Osteoblast (primary cell): ENCODE measurements around the gene VAV2. TPM values are rescaled to one million over a fixed set of nuclear protein-coding genes. Genes with fewer than 3 reads are reported as not detected.
A peak's percentile ranks its signal among the peaks of the same experiment; 100 is the strongest.

Experiments used
- DNase-seq: peaks from one replicate; pipeline ENCODE4 v3.0.0; 2011; ENCODE audit warnings: low spot score, mixed read lengths; ENCODE audit not compliant: insufficient read length; ENCODE audit errors: missing footprints
- H2AFZ ChIP-seq: 2 replicates; pipeline ENCODE4 v1.6.0; 2011; ENCODE audit warnings: mild to moderate bottlenecking, low read length
- H3K27ac ChIP-seq: 2 replicates; pipeline ENCODE4 v1.5.1; 2011; ENCODE audit warnings: mild to moderate bottlenecking, low read depth, low read length, moderate library complexity
- H3K27me3 ChIP-seq: 2 replicates; pipeline ENCODE4 v1.6.0; 2012; ENCODE audit warnings: mild to moderate bottlenecking, control low read depth, inconsistent platforms, low read length, moderate library complexity; ENCODE audit not compliant: insufficient read depth
- H3K36me3 ChIP-seq: 2 replicates; pipeline ENCODE4 v1.5.1; 2011; ENCODE audit warnings: mild to moderate bottlenecking, low read length, control low read depth, moderate library complexity; ENCODE audit not compliant: insufficient read depth
- H3K4me1 ChIP-seq: 2 replicates; pipeline ENCODE4 v1.5.1; 2011; ENCODE audit warnings: mild to moderate bottlenecking, low read length, control low read depth, moderate library complexity; ENCODE audit not compliant: insufficient read depth
- H3K4me2 ChIP-seq: 2 replicates; pipeline ENCODE4 v1.6.0; 2011; ENCODE audit warnings: mild to moderate bottlenecking, low read length; ENCODE audit not compliant: insufficient read depth
- H3K4me3 ChIP-seq: fragments of 200-600 bp; sonication (generic); 3 replicates; pipeline ENCODE4 v1.5.1; 2012; ENCODE audit warnings: mild to moderate bottlenecking, low read length, inconsistent platforms; ENCODE audit not compliant: insufficient read depth
- H3K79me2 ChIP-seq: 2 replicates; pipeline ENCODE4 v1.6.0; 2012; ENCODE audit warnings: mild to moderate bottlenecking, low read length, control low read depth, inconsistent platforms; ENCODE audit not compliant: insufficient read depth
- H3K9me3 ChIP-seq: 2 replicates; pipeline ENCODE4 v1.5.1; 2011; ENCODE audit warnings: low read depth, low read length, control low read depth
- H4K20me1 ChIP-seq: 2 replicates; pipeline ENCODE4 v1.6.0; 2012; ENCODE audit warnings: mild to moderate bottlenecking, low read length, control low read depth; ENCODE audit not compliant: insufficient read depth
- total RNA-seq: library from RNA; depleted of rRNA; stranded (reverse); fragments of >200 nt; gene quantifications from 2 replicates; pipeline ENCODE4 v1.2.3, GENCODE V29; 2012
- TF ChIP-seq, protein P1 (sequence below): IDR thresholded peaks from 2 replicates; pipeline ENCODE4 v1.5.1; 2011; ENCODE audit warnings: mild to moderate bottlenecking, low read depth, low read length, moderate library complexity; ENCODE audit errors: extremely low read depth

VAV2 gene
- total RNA-seq, 1 donor: 8.0 TPM

DNA sequence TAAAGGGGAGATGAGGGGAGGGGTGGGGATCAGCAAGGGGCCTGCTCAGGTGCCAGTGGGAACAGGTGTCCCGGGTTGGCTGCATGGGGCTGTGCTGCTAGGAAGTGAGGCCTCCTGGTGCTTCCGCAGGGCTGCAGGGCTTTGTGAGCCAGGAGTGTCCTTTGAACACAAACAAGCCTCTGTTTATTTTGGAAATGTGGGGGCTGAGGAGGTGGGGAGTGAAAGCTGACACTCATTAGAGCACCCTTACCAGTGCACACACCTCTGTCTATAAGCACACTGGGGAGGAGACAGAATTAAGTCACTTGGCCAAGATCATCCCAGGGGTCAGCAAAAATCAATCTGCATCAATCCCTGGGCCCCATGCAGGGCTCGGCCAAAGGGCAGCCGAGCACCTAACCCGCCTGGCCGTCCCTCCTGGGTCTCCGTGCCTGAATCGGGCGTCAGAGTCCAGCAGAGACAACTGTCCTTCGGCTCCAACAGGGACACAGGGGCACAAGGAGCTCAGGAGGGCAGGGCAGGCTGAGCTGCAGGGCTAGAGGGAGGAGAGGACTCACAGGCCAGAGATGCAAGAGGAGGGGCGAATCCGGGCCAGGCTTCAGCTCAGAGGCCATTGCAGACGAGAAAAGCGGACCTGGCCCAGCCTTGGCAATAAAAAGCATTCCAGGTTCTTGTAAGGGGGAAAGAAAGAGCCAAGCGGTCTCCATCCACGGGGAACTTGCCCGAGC, 99.8 kb downstream of the VAV2 start:
- no peak for DNase-seq
- H3K4me3 ChIP-seq: no peak overlapping the region
- H3K36me3 ChIP-seq: no peaks in the 10 kb centered on the region
- H3K27me3 ChIP-seq: no peaks in the 10 kb centered on the region
- no peak overlapping the region for H3K27ac ChIP-seq
- H3K4me1 ChIP-seq: peaks cover 11% of the 10 kb centered on the region
- TF ChIP-seq, protein P1, sequence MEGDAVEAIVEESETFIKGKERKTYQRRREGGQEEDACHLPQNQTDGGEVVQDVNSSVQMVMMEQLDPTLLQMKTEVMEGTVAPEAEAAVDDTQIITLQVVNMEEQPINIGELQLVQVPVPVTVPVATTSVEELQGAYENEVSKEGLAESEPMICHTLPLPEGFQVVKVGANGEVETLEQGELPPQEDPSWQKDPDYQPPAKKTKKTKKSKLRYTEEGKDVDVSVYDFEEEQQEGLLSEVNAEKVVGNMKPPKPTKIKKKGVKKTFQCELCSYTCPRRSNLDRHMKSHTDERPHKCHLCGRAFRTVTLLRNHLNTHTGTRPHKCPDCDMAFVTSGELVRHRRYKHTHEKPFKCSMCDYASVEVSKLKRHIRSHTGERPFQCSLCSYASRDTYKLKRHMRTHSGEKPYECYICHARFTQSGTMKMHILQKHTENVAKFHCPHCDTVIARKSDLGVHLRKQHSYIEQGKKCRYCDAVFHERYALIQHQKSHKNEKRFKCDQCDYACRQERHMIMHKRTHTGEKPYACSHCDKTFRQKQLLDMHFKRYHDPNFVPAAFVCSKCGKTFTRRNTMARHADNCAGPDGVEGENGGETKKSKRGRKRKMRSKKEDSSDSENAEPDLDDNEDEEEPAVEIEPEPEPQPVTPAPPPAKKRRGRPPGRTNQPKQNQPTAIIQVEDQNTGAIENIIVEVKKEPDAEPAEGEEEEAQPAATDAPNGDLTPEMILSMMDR: no peak
- H2AFZ ChIP-seq: no peak overlapping the region
- H3K79me2 ChIP-seq: peaks cover 30% of the 10 kb centered on the region
- peaks cover 37% of the 10 kb centered on the region for H4K20me1 ChIP-seq
- H3K4me2 ChIP-seq: no peak overlapping the region
- H3K9me3 ChIP-seq: no peaks in the 10 kb centered on the region

DNA sequence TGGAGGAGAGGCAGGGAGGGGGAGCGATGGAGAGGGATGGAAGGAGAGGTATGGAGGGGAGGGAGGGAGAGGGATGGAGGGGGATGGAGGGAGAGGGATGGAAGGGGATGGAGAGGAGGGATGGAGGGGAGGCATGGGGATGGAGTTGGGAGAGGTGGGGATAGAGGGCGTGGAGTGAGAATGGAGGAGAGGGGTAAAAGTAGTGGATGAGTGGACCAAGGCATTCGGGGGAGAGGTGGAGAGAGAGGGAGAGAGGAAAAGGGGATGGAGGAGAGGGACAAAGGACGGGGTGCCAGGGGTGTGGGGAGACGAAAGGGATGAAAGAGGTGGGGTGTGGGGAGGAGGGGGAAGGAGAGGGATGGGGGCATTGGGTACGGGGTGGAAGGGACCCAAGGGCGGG, 100.4 kb downstream of the VAV2 start:
- TF ChIP-seq, protein P1: no peak
- DNase-seq: no peak
- Histone ChIP-seq H4K20me1 (peaks cover 36% of the 10 kb centered on the region), H3K27me3 (no peaks in the 10 kb centered on the region), H2AFZ (no peak overlapping the region), H3K9me3 (no peaks in the 10 kb centered on the region), H3K36me3 (no peaks in the 10 kb centered on the region), H3K4me2 (no peak overlapping the region), H3K79me2 (peaks cover 31% of the 10 kb centered on the region), H3K4me1 (peaks cover 11% of the 10 kb centered on the region), H3K27ac (no peak overlapping the region), H3K4me3 (no peak overlapping the region)

DNA sequence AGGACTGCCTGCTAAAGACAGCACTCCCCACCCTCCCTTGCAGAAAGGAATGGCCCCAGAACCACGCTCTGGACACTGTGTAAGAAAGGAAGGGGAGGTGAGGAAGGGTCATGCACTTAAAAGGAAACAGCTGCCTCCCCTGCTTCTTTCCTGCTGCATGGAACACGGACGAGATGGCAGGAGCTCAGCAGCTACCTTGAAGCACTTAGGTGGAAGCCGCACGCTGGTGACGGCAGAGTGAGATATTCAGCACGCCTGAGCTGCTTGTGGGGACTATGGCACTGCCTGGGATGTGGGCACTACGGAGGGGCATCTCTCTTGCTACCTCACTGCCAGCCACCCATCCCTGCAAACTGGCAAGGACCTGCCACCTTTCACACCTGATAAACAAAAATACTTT, 101.5 kb downstream of the VAV2 start:
- Histone ChIP-seq H3K36me3 (no peaks in the 10 kb centered on the region), H3K4me1 (peaks cover 11% of the 10 kb centered on the region), H2AFZ (no peak overlapping the region), H4K20me1 (peaks cover 47% of the 10 kb centered on the region), H3K79me2 (peaks cover 41% of the 10 kb centered on the region), H3K9me3 (no peaks in the 10 kb centered on the region), H3K4me3 (no peak overlapping the region), H3K27me3 (no peaks in the 10 kb centered on the region), H3K4me2 (no peak overlapping the region), H3K27ac (no peak overlapping the region)
- TF ChIP-seq, protein P1: no peak
- no peak for DNase-seq

DNA sequence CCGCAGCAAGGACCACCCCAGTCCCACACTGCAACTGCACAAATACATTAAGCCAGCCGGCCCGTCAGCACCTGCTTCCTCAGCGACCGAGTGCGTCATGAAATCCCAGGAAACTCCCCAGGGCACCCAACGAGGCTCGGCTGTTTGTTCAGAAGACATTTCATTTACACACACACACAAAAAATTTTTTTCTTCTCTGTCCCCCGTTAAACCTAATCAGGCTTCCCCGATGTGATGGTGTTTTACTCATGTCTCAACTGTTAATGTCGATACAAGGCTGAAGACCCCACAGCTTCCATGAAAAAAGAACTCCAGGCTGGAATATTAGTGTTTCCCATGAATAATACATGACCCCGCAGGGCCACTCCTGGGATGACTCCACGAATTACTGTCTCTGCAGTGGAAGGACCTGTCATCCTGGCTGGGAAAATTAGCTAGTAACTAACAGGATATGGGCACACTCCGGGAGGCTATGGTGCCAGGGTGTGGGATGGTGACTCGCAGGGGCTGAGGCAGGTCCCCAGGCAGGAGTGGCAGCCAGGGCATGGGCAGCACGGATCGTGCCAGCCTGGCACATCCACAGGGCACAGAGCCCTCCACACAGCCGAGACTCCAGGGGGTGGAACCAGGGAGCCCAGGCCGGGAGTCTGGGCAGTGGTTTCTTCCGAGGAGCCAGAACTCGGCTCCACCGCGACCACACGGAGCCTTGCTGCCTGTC, 102.4 kb downstream of the VAV2 start:
- no peaks in the 10 kb centered on the region for H3K27me3 ChIP-seq
- no peak overlapping the region for H3K4me3 ChIP-seq
- peaks cover 50% of the 10 kb centered on the region for H3K79me2 ChIP-seq
- H3K4me2 ChIP-seq: peak overlapping the region; percentile 48
- no peak overlapping the region for H2AFZ ChIP-seq
- peak; percentile 96 for DNase-seq
- TF ChIP-seq, protein P1: no peak
- H3K36me3 ChIP-seq: no peaks in the 10 kb centered on the region
- no peaks in the 10 kb centered on the region for H3K9me3 ChIP-seq
- peaks cover 54% of the 10 kb centered on the region for H4K20me1 ChIP-seq
- H3K4me1 ChIP-seq: peaks cover 11% of the 10 kb centered on the region
- peak overlapping the region; percentile 28 for H3K27ac ChIP-seq
